Thyroid gland (tissue), 4 donors: Measurements from ENCODE around the gene PERP.

Experiments used
- CTCF ChIP-seq, 6 experiments: fragments of 200-600 bp in 3 of 6; fragments of 450-650 bp in 3 of 6; sonication (generic) in 3 of 6; IDR thresholded peaks; one replicate each; pipeline ENCODE4 v1.5.1; 2016 to 2019; ENCODE audit warnings: antibody characterized with exemption in 6 of 6, mild to moderate bottlenecking in 2 of 6, inconsistent platforms in 1 of 6, moderate library complexity in 1 of 6
- POLR2A ChIP-seq, 2 donors: fragments of 450-650 bp; IDR thresholded peaks; one replicate each; pipeline ENCODE4 v1.6.1; 2017; ENCODE audit warnings: antibody characterized with exemption in 2 of 2, mild to moderate bottlenecking in 2 of 2, moderate library complexity in 1 of 2

GRCh38 chr6:138109042-138109997, 2.1 kb upstream of the PERP start:
- TF ChIP-seq CTCF (IDR thresholded peaks at IDR 0.05) = peak; percentile 68 to 95 (median 90)
- no peak for TF ChIP-seq POLR2A (IDR thresholded peaks at IDR 0.05)
